Neural progenitor cell (in vitro differentiated cells): ENCODE data around the gene RAB25.

Experiments used
- CTCF ChIP-seq: fragments of 200-600 bp; sonication (generic); IDR thresholded peaks from 2 replicates; pipeline ENCODE4 v1.5.1; 2017; ENCODE audit warnings: antibody characterized with exemption, mild to moderate bottlenecking
- EZH2 ChIP-seq: fragments of 200-600 bp; sonication (generic); IDR thresholded peaks from 2 replicates; pipeline ENCODE4 v1.6.1; 2017; ENCODE audit warnings: antibody characterized with exemption, mild to moderate bottlenecking, moderate library complexity
- EZH2phosphoT487 ChIP-seq: fragments of 200-600 bp; sonication (generic); IDR thresholded peaks from 2 replicates; pipeline ENCODE4 v1.6.1; 2017; ENCODE audit warnings: antibody characterized with exemption

- TF ChIP-seq CTCF: no peak
- TF ChIP-seq EZH2phosphoT487: no peak
- no peak for TF ChIP-seq EZH2
Measured at GRCh38 chr1:156065212-156065611, 4.3 kb downstream of the RAB25 start.
